ENCODE data around the gene CCDC15.

CCDC15 gene

GRCh38 chr11:124945826-124946225 lies 8.2 kb upstream of the CCDC15 start:
- H3K4me3 ChIP-seq (ENCODE audit: low read length): no peak overlapping the region
- H3K4me1 ChIP-seq (ENCODE audit: low read length): no peaks in the 10 kb centered on the region
- H4K20me1 ChIP-seq (ENCODE audit: insufficient read depth, low read length): no peaks in the 10 kb centered on the region
- H3K9me3 ChIP-seq (ENCODE audit: insufficient read depth, low read length): no peaks in the 10 kb centered on the region
- no peak for TF ChIP-seq CTCF (IDR thresholded peaks at IDR 0.05; ENCODE audit: low read depth, low read length)
- TF ChIP-seq EZH2phosphoT487 (IDR thresholded peaks at IDR 0.05; ENCODE audit: low read depth): no peak
- H3K79me2 ChIP-seq (ENCODE audit: low read length): no peaks in the 10 kb centered on the region
- H3K27ac ChIP-seq (ENCODE audit: low read length): no peak overlapping the region
- no peaks in the 10 kb centered on the region for H3K27me3 ChIP-seq (ENCODE audit: low read depth, low read length)
- no peaks in the 10 kb centered on the region for H3K36me3 ChIP-seq (replicated peaks; ENCODE audit: low read depth, low read length)
- no peak overlapping the region for H2AFZ ChIP-seq (ENCODE audit: low read depth, low read length)
- no peak overlapping the region for H3K9ac ChIP-seq (ENCODE audit: low read length)
- no peak overlapping the region for H3K4me2 ChIP-seq (ENCODE audit: low read length)

- H2AFZ ChIP-seq (ENCODE audit: low read depth, low read length): no peak overlapping the region
- no peak overlapping the region for H3K4me2 ChIP-seq (ENCODE audit: low read length)
- no peak overlapping the region for H3K9ac ChIP-seq (ENCODE audit: low read length)
- no peaks in the 10 kb centered on the region for H3K4me1 ChIP-seq (ENCODE audit: low read length)
- H4K20me1 ChIP-seq (ENCODE audit: insufficient read depth, low read length): no peaks in the 10 kb centered on the region
- no peaks in the 10 kb centered on the region for H3K36me3 ChIP-seq (replicated peaks; ENCODE audit: low read depth, low read length)
- no peaks in the 10 kb centered on the region for H3K27me3 ChIP-seq (ENCODE audit: low read depth, low read length)
- H3K4me3 ChIP-seq (ENCODE audit: low read length): no peak overlapping the region
- H3K79me2 ChIP-seq (ENCODE audit: low read length): no peaks in the 10 kb centered on the region
- H3K27ac ChIP-seq (ENCODE audit: low read length): no peak overlapping the region
- no peak for TF ChIP-seq CTCF (IDR thresholded peaks at IDR 0.05; ENCODE audit: low read depth, low read length)
- TF ChIP-seq EZH2phosphoT487 (IDR thresholded peaks at IDR 0.05; ENCODE audit: low read depth): no peak
- no peaks in the 10 kb centered on the region; the same call in 1 of the 2 replicates for H3K9me3 ChIP-seq (ENCODE audit: insufficient read depth, low read length)
Observed at GRCh38 chr11:124946735-124947141, 7.3 kb upstream of the CCDC15 start.

GRCh38 chr11:124950601-124951330 lies 3.2 kb upstream of the CCDC15 start:
- Histone ChIP-seq H3K9ac (ENCODE audit: low read length) (no peak overlapping the region), H3K4me1 (ENCODE audit: low read length) (peaks cover 11% of the 10 kb centered on the region), H2AFZ (ENCODE audit: low read depth, low read length) (no peak overlapping the region), H3K9me3 (ENCODE audit: insufficient read depth, low read length) (no peaks in the 10 kb centered on the region; the same call in 1 of the 2 replicates), H4K20me1 (ENCODE audit: insufficient read depth, low read length) (no peaks in the 10 kb centered on the region), H3K27me3 (ENCODE audit: low read depth, low read length) (no peaks in the 10 kb centered on the region), H3K79me2 (ENCODE audit: low read length) (no peaks in the 10 kb centered on the region), H3K27ac (ENCODE audit: low read length) (no peak overlapping the region), H3K36me3 (replicated peaks; ENCODE audit: low read depth, low read length) (no peaks in the 10 kb centered on the region), H3K4me2 (ENCODE audit: low read length) (no peak overlapping the region), H3K4me3 (ENCODE audit: low read length) (no peak overlapping the region)
- TF ChIP-seq EZH2phosphoT487 (IDR thresholded peaks at IDR 0.05; ENCODE audit: low read depth): no peak
- no peak for TF ChIP-seq CTCF (IDR thresholded peaks at IDR 0.05; ENCODE audit: low read depth, low read length)

GRCh38 chr11:124951341-124951740 lies 2.7 kb upstream of the CCDC15 start:
- H3K9ac ChIP-seq (ENCODE audit: low read length): no peak overlapping the region
- H4K20me1 ChIP-seq (ENCODE audit: insufficient read depth, low read length): no peaks in the 10 kb centered on the region
- no peaks in the 10 kb centered on the region for H3K36me3 ChIP-seq (replicated peaks; ENCODE audit: low read depth, low read length)
- H3K4me3 ChIP-seq (ENCODE audit: low read length): no peak overlapping the region
- TF ChIP-seq EZH2phosphoT487 (IDR thresholded peaks at IDR 0.05; ENCODE audit: low read depth) (no peak), CTCF (IDR thresholded peaks at IDR 0.05; ENCODE audit: low read depth, low read length) (no peak)
- no peaks in the 10 kb centered on the region for H3K79me2 ChIP-seq (ENCODE audit: low read length)
- H3K4me1 ChIP-seq (ENCODE audit: low read length): peaks cover 11% of the 10 kb centered on the region
- no peaks in the 10 kb centered on the region; the same call in 1 of the 2 replicates for H3K9me3 ChIP-seq (ENCODE audit: insufficient read depth, low read length)
- H3K27me3 ChIP-seq (ENCODE audit: low read depth, low read length): no peaks in the 10 kb centered on the region
- H3K27ac ChIP-seq (ENCODE audit: low read length): no peak overlapping the region
- H3K4me2 ChIP-seq (ENCODE audit: low read length): no peak overlapping the region
- no peak overlapping the region for H2AFZ ChIP-seq (ENCODE audit: low read depth, low read length)
